WTC11 (cell line): Measurements from ENCODE around the gene CD48.

Experiments
- ATF1 ChIP-seq: sonication (generic); formaldehyde crosslinking; IDR thresholded peaks from 2 replicates; pipeline ENCODE4 v1.8.1; 2023; ENCODE audit warnings: mild to moderate bottlenecking, moderate library complexity, missing genetic modification reagents
- NR1H2 ChIP-seq: sonication (generic); formaldehyde crosslinking; IDR thresholded peaks from 2 replicates; pipeline ENCODE4 v1.9.0; 2021; ENCODE audit warnings: mild to moderate bottlenecking, moderate library complexity, missing genetic modification reagents
- RELA ChIP-seq: sonication (generic); formaldehyde crosslinking; IDR thresholded peaks from 2 replicates; pipeline ENCODE4 v1.8.1; 2022; ENCODE audit warnings: missing genetic modification reagents, mild to moderate bottlenecking, borderline replicate concordance
- ZNF121 ChIP-seq: sonication (generic); formaldehyde crosslinking; IDR thresholded peaks from 2 replicates; pipeline ENCODE4 v1.8.0; 2023; ENCODE audit warnings: missing genetic modification reagents
- TF ChIP-seq, protein P1 (sequence below): fragments of 200-600 bp; IDR thresholded peaks from 2 replicates; pipeline ENCODE4 v1.8.0; 2022; ENCODE audit warnings: antibody characterized with exemption
- TF ChIP-seq, protein P2 (sequence below): sonication (generic); formaldehyde crosslinking; IDR thresholded peaks from 2 replicates; pipeline ENCODE4 v1.8.0; 2023; ENCODE audit warnings: missing genetic modification reagents
- TF ChIP-seq, protein P3 (sequence below): sonication (generic); formaldehyde crosslinking; IDR thresholded peaks from 2 replicates; pipeline ENCODE4 v1.8.1; 2022; ENCODE audit warnings: missing genetic modification reagents, borderline replicate concordance
- TF ChIP-seq, protein P4 (sequence below): sonication (generic); formaldehyde crosslinking; IDR thresholded peaks from 2 replicates; pipeline ENCODE4 v1.8.0; 2022; ENCODE audit warnings: mild to moderate bottlenecking, missing genetic modification reagents
- TF ChIP-seq, protein P5 (sequence below): sonication (generic); formaldehyde crosslinking; IDR thresholded peaks from 2 replicates; pipeline ENCODE4 v1.8.1; 2022; ENCODE audit warnings: mild to moderate bottlenecking, moderate library complexity, missing genetic modification reagents
- TF ChIP-seq, protein P6 (sequence below): fragments of 250-450 bp; sonication (Bioruptor Pico); IDR thresholded peaks from 2 replicates; pipeline ENCODE4 v2.1.2; 2022; ENCODE audit warnings: mild to moderate bottlenecking, moderate library complexity
- TF ChIP-seq, protein P7 (sequence below): sonication (generic); formaldehyde crosslinking; IDR thresholded peaks from 2 replicates; pipeline ENCODE4 v1.8.1; 2023; ENCODE audit warnings: mild to moderate bottlenecking, missing genetic modification reagents, borderline replicate concordance

DNA sequence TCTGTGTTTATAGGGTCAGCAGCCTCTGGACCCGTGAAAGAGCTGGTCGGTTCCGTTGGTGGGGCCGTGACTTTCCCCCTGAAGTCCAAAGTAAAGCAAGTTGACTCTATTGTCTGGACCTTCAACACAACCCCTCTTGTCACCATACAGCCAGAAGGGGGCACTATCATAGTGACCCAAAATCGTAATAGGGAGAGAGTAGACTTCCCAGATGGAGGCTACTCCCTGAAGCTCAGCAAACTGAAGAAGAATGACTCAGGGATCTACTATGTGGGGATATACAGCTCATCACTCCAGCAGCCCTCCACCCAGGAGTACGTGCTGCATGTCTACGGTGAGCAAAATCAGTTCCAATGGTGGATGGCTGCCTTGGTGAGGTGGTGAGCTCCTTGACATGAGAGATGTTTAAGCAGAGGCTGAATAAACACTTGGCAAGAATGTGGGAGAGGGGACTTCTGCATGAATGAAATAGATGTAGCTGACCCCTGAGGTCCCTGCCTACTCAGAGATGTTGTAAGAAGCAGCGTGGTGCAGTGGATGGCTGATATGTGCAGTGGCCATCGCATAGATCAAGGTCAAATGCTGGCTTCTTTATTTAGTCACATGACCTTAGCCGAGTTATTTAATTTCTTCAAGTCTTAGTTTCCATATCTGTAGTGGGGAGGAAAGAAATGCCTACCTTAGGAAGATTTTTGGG is 36.7 kb upstream of the CD48 start:
- TF ChIP-seq ATF1 (CRISPR knock-in tag) (no peak), ZNF121 (CRISPR knock-in tag) (no peak), RELA (CRISPR knock-in tag) (no peak), NR1H2 (CRISPR knock-in tag) (no peak)
- TF ChIP-seq, protein P1, sequence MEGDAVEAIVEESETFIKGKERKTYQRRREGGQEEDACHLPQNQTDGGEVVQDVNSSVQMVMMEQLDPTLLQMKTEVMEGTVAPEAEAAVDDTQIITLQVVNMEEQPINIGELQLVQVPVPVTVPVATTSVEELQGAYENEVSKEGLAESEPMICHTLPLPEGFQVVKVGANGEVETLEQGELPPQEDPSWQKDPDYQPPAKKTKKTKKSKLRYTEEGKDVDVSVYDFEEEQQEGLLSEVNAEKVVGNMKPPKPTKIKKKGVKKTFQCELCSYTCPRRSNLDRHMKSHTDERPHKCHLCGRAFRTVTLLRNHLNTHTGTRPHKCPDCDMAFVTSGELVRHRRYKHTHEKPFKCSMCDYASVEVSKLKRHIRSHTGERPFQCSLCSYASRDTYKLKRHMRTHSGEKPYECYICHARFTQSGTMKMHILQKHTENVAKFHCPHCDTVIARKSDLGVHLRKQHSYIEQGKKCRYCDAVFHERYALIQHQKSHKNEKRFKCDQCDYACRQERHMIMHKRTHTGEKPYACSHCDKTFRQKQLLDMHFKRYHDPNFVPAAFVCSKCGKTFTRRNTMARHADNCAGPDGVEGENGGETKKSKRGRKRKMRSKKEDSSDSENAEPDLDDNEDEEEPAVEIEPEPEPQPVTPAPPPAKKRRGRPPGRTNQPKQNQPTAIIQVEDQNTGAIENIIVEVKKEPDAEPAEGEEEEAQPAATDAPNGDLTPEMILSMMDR: no peak
- TF ChIP-seq, protein P2, sequence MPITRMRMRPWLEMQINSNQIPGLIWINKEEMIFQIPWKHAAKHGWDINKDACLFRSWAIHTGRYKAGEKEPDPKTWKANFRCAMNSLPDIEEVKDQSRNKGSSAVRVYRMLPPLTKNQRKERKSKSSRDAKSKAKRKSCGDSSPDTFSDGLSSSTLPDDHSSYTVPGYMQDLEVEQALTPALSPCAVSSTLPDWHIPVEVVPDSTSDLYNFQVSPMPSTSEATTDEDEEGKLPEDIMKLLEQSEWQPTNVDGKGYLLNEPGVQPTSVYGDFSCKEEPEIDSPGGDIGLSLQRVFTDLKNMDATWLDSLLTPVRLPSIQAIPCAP (CRISPR knock-in tag): no peak
- TF ChIP-seq, protein P3, sequence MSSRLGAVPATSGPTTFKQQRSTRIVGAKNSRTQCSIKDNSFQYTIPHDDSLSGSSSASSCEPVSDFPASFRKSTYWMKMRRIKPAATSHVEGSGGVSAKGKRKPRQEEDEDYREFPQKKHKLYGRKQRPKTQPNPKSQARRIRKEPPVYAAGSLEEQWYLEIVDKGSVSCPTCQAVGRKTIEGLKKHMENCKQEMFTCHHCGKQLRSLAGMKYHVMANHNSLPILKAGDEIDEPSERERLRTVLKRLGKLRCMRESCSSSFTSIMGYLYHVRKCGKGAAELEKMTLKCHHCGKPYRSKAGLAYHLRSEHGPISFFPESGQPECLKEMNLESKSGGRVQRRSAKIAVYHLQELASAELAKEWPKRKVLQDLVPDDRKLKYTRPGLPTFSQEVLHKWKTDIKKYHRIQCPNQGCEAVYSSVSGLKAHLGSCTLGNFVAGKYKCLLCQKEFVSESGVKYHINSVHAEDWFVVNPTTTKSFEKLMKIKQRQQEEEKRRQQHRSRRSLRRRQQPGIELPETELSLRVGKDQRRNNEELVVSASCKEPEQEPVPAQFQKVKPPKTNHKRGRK (CRISPR knock-in tag): no peak
- TF ChIP-seq, protein P4, sequence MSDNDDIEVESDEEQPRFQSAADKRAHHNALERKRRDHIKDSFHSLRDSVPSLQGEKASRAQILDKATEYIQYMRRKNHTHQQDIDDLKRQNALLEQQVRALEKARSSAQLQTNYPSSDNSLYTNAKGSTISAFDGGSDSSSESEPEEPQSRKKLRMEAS (CRISPR knock-in tag): no peak
- TF ChIP-seq, protein P5, sequence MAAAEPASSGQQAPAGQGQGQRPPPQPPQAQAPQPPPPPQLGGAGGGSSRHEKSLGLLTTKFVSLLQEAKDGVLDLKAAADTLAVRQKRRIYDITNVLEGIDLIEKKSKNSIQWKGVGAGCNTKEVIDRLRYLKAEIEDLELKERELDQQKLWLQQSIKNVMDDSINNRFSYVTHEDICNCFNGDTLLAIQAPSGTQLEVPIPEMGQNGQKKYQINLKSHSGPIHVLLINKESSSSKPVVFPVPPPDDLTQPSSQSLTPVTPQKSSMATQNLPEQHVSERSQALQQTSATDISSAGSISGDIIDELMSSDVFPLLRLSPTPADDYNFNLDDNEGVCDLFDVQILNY (CRISPR knock-in tag): no peak
- TF ChIP-seq, protein P6, sequence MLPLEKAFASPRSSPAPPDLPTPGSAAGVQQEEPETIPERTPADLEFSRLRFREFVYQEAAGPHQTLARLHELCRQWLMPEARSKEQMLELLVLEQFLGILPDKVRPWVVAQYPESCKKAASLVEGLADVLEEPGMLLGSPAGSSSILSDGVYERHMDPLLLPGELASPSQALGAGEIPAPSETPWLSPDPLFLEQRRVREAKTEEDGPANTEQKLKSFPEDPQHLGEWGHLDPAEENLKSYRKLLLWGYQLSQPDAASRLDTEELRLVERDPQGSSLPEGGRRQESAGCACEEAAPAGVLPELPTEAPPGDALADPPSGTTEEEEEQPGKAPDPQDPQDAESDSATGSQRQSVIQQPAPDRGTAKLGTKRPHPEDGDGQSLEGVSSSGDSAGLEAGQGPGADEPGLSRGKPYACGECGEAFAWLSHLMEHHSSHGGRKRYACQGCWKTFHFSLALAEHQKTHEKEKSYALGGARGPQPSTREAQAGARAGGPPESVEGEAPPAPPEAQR (CRISPR knock-in tag): no peak
- TF ChIP-seq, protein P7, sequence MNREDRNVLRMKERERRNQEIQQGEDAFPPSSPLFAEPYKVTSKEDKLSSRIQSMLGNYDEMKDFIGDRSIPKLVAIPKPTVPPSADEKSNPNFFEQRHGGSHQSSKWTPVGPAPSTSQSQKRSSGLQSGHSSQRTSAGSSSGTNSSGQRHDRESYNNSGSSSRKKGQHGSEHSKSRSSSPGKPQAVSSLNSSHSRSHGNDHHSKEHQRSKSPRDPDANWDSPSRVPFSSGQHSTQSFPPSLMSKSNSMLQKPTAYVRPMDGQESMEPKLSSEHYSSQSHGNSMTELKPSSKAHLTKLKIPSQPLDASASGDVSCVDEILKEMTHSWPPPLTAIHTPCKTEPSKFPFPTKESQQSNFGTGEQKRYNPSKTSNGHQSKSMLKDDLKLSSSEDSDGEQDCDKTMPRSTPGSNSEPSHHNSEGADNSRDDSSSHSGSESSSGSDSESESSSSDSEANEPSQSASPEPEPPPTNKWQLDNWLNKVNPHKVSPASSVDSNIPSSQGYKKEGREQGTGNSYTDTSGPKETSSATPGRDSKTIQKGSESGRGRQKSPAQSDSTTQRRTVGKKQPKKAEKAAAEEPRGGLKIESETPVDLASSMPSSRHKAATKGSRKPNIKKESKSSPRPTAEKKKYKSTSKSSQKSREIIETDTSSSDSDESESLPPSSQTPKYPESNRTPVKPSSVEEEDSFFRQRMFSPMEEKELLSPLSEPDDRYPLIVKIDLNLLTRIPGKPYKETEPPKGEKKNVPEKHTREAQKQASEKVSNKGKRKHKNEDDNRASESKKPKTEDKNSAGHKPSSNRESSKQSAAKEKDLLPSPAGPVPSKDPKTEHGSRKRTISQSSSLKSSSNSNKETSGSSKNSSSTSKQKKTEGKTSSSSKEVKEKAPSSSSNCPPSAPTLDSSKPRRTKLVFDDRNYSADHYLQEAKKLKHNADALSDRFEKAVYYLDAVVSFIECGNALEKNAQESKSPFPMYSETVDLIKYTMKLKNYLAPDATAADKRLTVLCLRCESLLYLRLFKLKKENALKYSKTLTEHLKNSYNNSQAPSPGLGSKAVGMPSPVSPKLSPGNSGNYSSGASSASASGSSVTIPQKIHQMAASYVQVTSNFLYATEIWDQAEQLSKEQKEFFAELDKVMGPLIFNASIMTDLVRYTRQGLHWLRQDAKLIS (CRISPR knock-in tag): no peak
